EH (cell line): ENCODE measurements around the gene UBE2M.
"Not testable (repeated sequence)": the region's sequence is repeated elsewhere in the genome, so short reads cannot be mapped to it uniquely, and the experiment has no call there.

ENCODE experiments used
- DNase-seq: peaks from one replicate; pipeline ENCODE4 v3.0.0-alpha.2; 2015; ENCODE audit warnings: low read depth

The UBE2M gene

GRCh38 chr19:58539169-58539559 is 19.2 kb downstream of the UBE2M start:
- DNase-seq, result not testable (repeated sequence)

GRCh38 chr19:58538257-58539168 is 19.9 kb downstream of the UBE2M start:
- DNase-seq, result no peak

DNA sequence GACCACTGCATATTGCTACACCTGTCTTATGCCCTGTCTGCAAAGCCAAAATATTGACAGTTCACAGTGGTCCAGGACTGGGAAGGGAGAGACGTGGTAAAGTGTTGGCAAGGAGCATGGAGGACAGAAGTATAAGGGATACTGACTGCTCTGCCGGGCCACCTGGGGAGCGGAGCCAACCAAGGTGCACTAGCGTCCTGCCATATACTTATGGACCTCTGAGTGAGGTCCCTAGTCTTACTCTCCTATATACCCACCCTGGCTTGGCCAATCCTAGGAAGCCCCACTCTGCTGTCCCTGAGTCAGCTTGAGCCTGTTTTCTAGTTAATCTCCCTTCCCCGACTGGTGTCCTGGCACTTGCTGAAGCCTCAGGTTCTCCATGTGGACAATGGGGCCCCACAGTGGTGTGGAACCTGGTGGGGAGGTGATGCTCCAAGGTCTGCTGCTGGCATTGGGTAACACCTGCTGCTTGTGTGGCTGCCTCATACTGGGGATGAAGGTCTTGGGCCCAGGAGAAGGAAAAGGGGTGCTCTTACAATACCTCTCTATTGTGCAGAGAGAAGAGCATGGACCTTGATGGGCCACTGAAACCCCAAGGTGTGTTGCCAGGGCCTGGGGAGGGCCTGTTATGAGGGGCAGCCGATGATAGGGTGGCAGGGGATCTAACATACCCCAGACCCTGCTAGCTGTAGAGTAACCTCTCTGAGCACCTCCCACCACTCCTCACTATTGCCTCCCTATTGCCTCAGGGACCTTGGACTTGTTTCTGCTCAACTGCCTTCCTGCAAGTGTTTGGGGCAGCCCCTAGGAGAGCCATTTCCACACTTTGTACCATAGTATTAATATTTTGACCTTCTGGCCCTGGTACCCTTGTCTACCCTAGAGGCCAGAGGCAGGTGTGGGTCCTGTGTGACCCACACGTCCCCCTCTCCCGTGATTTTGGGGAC is 21.3 kb downstream of the UBE2M start:
- DNase-seq, result no peak

DNA sequence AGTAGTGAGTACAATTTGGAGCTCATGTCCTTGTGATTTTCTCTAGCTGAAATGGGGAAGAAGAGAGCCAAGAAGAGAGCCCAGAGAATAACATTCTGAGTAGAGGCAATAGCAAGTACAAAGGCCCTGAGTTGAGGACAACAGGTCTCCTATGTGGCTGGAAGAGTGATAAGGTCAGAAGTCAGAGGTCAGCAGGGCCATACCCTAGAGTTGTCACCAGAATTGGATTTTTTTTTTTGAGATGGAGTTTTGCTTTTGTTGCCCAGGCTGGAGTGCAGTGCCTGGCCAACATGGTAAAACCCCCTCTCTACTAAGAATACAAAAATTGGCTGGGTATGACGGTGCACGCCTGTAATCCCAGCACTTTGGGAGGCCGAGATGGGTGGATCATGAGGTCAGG is 22.6 kb downstream of the UBE2M start:
- no peak for DNase-seq

- no peak for DNase-seq
Measured at GRCh38 chr19:58531034-58531840, 27.2 kb downstream of the UBE2M start.

DNA sequence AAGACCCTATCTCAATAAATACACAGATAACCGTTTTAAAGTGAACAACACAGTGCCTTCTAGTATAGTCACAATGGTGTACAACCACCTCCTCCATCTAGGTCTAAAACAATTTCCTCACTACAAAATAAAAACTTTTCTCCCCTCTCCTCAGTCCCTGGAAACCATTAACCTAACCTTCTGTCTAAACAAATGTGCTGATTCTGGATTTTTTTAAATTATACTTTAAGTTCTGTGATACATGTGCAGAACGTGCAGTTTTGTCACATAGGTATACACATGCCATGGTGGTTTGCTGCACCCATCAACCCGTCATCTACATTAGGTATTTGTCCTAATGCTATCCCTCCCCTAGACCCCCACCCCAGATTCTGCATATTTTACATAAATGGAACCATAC is 29.0 kb downstream of the UBE2M start:
- no peak for DNase-seq

GRCh38 chr19:58522709-58523108 is 35.7 kb downstream of the UBE2M start:
- no peak for DNase-seq

GRCh38 chr19:58521651-58522050 is 36.8 kb downstream of the UBE2M start:
- no peak for DNase-seq

DNA sequence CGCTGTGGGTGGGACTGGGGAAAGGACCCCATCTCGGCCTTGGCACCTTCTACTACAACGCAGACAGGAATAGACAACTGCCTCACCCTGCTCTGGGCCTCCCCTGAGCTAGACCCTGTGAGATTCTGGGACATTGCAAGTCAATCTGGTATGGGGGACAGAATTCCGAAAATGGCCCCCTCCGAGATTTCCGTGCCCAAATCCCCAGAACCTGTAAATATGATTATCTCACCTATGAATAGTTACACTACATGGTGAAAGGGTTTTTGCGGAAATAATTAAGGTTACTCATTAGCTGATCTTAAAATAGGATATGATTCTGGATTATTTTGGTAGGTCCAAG is 38.2 kb downstream of the UBE2M start:
- DNase-seq, result no peak

DNA sequence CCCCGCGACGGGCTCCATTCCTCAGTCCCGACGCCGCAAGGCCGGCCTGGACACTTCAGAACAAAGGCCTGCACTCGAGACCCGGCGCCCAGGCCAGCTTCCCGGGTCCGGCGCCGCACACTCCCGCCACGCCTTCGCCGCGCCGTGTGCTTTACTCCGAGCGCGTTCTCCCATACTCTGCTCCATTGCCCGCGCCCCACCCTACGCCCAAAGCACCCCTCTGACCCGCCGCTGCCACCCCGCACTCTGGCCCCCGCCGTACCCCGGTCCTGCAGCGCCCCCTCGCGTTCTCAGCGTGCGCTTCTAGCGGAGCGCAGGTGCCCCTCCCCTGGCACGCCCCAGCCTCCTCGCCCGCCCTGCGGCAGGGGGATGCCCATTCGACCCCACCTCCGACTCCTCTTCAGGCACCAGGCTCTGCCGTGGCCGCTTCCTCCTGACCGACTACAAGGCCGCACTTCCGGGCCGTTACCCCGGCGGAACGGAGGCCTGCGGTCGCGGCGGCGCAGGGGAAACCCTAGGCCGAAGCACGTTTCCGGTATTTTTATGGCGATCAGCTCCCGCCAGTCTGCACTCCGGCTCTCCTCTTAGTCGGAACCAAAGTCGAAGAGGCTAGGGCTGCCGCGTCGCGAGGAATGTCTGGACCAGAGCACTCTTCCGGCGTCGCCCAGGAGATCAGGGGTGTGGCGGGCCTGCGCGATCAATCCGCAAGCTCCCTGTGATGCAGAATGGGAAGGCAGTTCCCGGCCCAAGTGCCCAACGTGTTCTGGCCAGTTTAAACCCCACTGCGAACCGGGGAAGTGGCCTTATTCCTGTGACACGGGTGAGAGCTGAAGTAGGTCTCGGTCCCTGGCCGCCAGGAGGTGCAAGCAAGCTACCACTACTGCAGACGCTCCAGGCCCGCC is 38.8 kb downstream of the UBE2M start, which contains the start of gene ZBTB45:
ZBTB45 (minus strand) TSS at position 456 of the 902 bp plus-strand sequence. CDS start 2,137 bp downstream, outside the sequence.
- DNase-seq, result peak; percentile 97

DNA sequence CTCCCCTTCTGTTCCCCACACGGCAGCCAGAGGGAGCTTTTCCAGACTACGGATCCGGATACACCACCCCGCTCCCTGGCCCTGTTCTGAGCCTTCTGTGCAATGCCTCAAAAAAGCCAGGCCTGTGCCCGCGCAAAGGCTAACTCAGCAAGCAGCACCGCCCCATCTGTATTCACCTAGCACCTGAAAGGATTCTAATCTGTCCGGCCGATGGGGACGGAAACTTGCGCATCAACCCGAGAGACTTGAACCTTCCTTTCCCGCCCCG is 39.4 kb downstream of the UBE2M start:
- peak; percentile 79 for DNase-seq

GRCh38 chr19:58518256-58519086 is 39.9 kb downstream of the UBE2M start:
- peak; percentile 11 for DNase-seq

GRCh38 chr19:58516964-58517833 is 41.2 kb downstream of the UBE2M start:
- DNase-seq, result no peak

DNA sequence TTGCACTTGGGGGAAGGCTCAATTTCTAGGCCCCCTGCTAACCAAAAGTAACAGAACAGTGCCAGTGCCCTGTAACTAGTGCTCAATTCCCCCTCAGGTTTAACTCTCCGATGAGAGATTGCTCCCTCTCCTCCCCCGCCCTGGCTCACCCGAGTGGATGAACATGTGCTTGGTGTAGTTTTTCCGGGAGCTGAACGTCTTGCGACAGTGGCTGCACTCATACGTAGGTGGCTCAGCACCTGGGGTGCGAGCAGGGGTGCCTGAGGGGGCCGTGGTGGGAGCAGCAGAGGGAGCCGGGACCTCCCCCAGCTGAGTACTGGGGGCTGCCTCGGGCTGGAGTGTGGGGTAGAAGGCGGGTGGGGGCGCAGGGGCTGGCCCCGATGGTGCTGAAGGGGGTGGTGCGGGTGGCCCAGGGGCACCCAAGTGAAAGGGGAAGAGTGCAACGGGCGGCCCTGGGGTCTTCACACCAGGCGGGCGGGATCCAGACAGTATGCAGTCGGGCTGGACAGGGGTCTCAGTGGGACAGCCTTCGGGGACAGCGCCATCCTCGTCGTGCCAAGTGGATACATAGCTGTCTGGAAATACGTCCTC is 42.1 kb downstream of the UBE2M start:
- DNase-seq, result no peak

- DNase-seq, result no peak
Measured at GRCh38 chr19:58515259-58515658, 43.2 kb downstream of the UBE2M start.

- no peak for DNase-seq
Measured at GRCh38 chr19:58514564-58515022, 43.8 kb downstream of the UBE2M start.

DNA sequence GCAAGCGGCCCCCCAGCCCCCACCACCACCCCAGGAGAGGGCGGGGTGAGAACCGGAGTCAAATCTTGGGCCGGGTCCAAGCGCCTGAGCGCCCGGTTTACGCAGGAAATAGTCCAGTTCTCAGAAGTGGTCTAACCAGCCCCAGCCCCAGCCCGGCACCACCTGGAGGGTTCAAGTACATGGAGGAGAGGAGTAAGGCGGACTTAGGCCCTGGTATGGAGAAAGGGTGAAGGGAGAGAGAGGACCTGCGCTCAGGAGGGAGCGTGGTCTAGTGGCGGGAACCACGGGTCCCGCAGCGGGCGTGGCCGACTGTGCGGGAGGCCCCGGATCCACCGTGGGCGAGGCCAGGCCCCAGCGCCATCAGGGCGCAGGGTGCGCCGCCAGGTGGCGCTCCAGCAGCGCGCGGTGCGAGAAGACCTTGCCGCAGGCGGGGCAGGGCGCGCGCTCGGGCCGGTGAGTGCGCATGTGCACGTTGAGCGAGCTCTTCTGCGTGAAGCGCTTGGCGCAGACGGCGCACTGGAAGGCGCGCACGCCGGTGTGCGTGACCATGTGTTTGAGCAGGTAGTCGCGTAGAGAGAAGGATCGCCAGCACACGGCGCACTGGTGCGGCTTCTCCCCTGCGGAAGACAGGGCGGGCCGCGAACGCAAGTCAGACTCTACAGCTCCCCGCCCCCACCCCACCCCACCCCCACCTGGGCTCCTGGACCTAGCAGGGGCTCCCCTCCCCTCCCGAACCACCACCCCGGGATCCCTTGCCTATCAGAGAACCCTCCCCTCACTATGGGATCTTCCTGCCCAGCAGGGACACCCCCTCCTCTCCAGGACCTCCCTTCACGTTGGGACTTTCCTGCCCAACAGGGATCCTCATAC is 44.5 kb downstream of the UBE2M start:
- peak; percentile 59 for DNase-seq

- DNase-seq, result no peak
Measured at GRCh38 chr19:58513213-58513693, 45.2 kb downstream of the UBE2M start.
